DND-41 (cell line): ENCODE measurements around the gene SHH.

Source experiments
- ATAC-seq: fragments of 200-7000 bp; cut with Tn5 transposase; 3 replicates; pipeline ENCODE4 v1.9.1; 2021; ENCODE audit warnings: low read depth; ENCODE audit not compliant: insufficient read depth
- DNase-seq: peaks from one replicate; pipeline ENCODE4 v3.0.0-alpha.2; 2020
- H2AFZ ChIP-seq: 2 replicates; pipeline ENCODE4 v1.6.0; 2012; ENCODE audit warnings: low read depth, low read length
- H3K27ac ChIP-seq: 2 replicates; pipeline ENCODE4 v1.5.1; 2012; ENCODE audit warnings: low read length, inconsistent platforms
- H3K27me3 ChIP-seq: fragments of 200-600 bp; sonication (generic); 2 replicates; pipeline ENCODE4 v1.6.0; 2012; ENCODE audit warnings: low read length, mild to moderate bottlenecking, inconsistent platforms; ENCODE audit not compliant: insufficient read depth, poor library complexity
- H3K36me3 ChIP-seq: 2 replicates; pipeline ENCODE4 v1.5.1; 2012; ENCODE audit warnings: low read length, inconsistent platforms; ENCODE audit not compliant: insufficient read depth
- H3K4me1 ChIP-seq: 2 replicates; pipeline ENCODE4 v1.5.1; 2012; ENCODE audit warnings: mild to moderate bottlenecking, low read length; ENCODE audit not compliant: insufficient read depth
- H3K4me2 ChIP-seq: 2 replicates; pipeline ENCODE4 v1.6.0; 2012; ENCODE audit warnings: mild to moderate bottlenecking, moderate library complexity, low read length, inconsistent platforms; ENCODE audit not compliant: insufficient read depth
- H3K4me3 ChIP-seq, 2 experiments: fragments of 200-600 bp in 1 of 2; shearing (Covaris generic) in 1 of 2; 2 replicates each; pipeline ENCODE4 v1.5.1; 2012 to 2016; ENCODE audit warnings: inconsistent platforms in 2 of 2, low read length in 2 of 2, mild to moderate bottlenecking in 2 of 2, low read depth in 1 of 2, moderate library complexity in 1 of 2
- H3K79me2 ChIP-seq: 2 replicates; pipeline ENCODE4 v1.6.0; 2012; ENCODE audit warnings: low read length, inconsistent platforms; ENCODE audit not compliant: insufficient read depth
- H3K9ac ChIP-seq: 2 replicates; pipeline ENCODE4 v1.6.0; 2012; ENCODE audit warnings: low read depth, mild to moderate bottlenecking, inconsistent platforms, low read length, moderate library complexity
- H3K9me3 ChIP-seq: 2 replicates; pipeline ENCODE4 v1.5.1; 2012; ENCODE audit warnings: low read length, moderate library complexity, mild to moderate bottlenecking, inconsistent platforms; ENCODE audit not compliant: insufficient read depth, severe bottlenecking
- H4K20me1 ChIP-seq: 2 replicates; pipeline ENCODE4 v1.6.0; 2012; ENCODE audit warnings: low read length; ENCODE audit not compliant: insufficient read depth
- CTCF ChIP-seq: IDR thresholded peaks from 2 replicates; pipeline ENCODE4 v1.5.1; 2012; ENCODE audit warnings: borderline replicate concordance, low read length, moderate library complexity, mild to moderate bottlenecking; ENCODE audit not compliant: poor library complexity, severe bottlenecking; ENCODE audit errors: extremely low read depth
- EZH2 ChIP-seq: IDR thresholded peaks from 3 replicates; pipeline ENCODE4 v1.6.1; 2012; ENCODE audit warnings: borderline replicate concordance, low read depth, mild to moderate bottlenecking, moderate library complexity, low read length, inconsistent platforms; ENCODE audit not compliant: severe bottlenecking

The SHH gene

DNA sequence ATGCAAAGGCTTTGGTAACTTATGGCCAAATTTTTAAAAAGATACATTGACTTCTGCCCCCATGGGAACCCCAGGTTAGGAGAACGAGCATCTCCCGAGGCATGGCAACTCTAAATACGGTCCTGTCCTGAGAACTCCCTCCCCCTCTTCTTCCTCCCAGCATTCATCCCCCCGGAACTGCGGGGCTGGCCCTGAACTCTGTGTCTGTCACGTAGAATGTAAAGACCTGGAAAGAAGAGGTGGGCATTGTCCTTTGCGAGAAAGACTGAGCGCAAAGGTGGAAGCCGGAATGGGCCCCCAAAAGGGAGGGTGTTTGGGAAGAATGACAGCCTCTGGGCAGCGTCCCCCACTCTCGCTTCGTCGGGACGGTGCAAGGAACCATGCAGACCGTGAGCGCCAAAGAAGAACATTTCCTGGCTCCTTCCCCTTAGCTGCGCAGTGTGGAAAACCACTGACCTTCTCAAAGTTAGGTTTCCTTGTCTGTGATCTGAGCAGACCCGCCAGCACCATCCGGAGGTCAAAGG is 21.0 kb downstream of the SHH start:
- ATAC-seq (no peak), DNase-seq (no peak)
- TF ChIP-seq CTCF (peak; percentile 13), EZH2 (no peak)

DNA sequence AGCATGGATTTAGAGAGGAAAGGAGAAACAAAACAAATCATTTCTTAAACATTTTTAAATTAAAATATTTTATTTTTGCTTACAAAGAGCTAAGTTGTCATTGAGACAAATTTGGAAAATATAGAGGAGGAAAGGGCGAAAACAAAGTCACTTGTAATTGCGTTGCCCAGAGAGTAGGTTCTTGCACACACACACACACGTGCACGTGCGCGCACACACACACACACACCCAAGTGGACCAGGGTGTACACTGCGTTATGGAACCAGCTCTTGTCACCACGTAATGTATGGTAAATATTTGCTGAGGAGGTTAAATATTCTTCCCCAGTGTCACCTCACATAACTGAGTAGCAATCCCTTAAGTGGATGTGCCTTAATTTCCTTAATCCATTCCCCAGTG is 21.6 kb downstream of the SHH start:
- Histone ChIP-seq H2AFZ (no peak overlapping the region), H3K4me2 (no peak overlapping the region), H3K36me3 (no peaks in the 10 kb centered on the region), H3K9ac (no peak overlapping the region), H3K4me3 (no peak overlapping the region), H3K79me2 (no peaks in the 10 kb centered on the region), H3K27me3 (no peaks in the 10 kb centered on the region), H3K27ac (no peak overlapping the region), H3K4me1 (no peaks in the 10 kb centered on the region), H3K9me3 (no peaks in the 10 kb centered on the region), H4K20me1 (peaks cover 2% of the 10 kb centered on the region; the same call in 1 of the 2 replicates)
- DNase-seq (no peak), ATAC-seq (no peak)
- no peak for TF ChIP-seq EZH2

More for the DNA sequence above, 21.0 kb downstream of the SHH start:
- Histone ChIP-seq H3K4me3 (no peak overlapping the region), H3K27me3 (no peaks in the 10 kb centered on the region), H3K36me3 (no peaks in the 10 kb centered on the region), H3K9me3 (no peaks in the 10 kb centered on the region), H4K20me1 (peaks cover 2% of the 10 kb centered on the region; the same call in 1 of the 2 replicates), H3K9ac (no peak overlapping the region), H3K4me2 (no peak overlapping the region), H3K4me1 (no peaks in the 10 kb centered on the region), H3K79me2 (no peaks in the 10 kb centered on the region), H2AFZ (no peak overlapping the region), H3K27ac (no peak overlapping the region)

DNA sequence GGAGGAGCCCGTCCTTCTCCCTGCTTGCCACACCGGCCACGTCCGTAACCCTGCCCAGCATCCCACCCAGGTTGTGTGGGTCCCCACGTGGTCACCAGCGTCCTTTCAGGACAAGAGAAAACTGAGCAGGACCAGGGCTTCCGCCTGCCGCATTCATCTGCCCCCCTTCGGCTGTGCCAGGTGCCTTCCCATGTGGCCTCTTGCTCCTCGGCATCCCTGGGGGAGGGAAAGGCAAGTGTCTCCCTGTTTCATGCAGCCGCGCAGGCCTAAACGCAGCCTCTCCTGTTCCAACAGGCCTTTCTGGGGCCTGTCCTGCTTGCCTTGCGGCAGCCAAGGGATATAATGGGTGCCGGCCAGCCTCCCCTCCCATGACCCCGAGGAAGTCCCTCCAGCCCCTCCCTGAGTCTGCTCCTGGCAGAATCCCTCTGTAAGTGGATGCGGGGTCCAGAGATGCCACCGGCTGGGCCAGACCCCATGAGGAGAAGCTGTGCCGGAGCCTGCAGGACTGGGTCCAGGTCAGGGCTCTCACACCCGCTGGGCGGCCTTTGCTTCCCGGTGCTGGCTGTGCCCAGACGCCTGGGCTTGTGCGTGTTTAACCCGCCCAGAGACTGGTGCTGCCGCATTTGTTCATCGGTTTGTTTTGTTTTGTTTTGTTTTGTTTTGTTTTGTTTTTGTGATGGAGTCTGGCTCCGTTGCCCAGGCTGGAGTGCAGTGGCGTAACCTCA is 23.1 kb downstream of the SHH start:
- DNase-seq (no peak), ATAC-seq (peak; percentile 27)
- peaks cover 2% of the 10 kb centered on the region; the same call in 1 of the 2 replicates for H3K36me3 ChIP-seq
- no peak overlapping the region for H3K4me3 ChIP-seq
- H3K9ac ChIP-seq, result no peak overlapping the region
- no peak for TF ChIP-seq CTCF
- no peak for TF ChIP-seq EZH2
- H3K27ac ChIP-seq, result no peak overlapping the region
- no peak overlapping the region for H3K4me2 ChIP-seq
- no peaks in the 10 kb centered on the region for H3K79me2 ChIP-seq
- H3K4me1 ChIP-seq, result no peaks in the 10 kb centered on the region
- H3K9me3 ChIP-seq, result no peaks in the 10 kb centered on the region
- no peaks in the 10 kb centered on the region for H4K20me1 ChIP-seq
- H3K27me3 ChIP-seq, result no peaks in the 10 kb centered on the region
- no peak overlapping the region for H2AFZ ChIP-seq

GRCh38 chr7:155788616-155789000 is 23.7 kb downstream of the SHH start:
- H3K4me2 ChIP-seq, result no peak overlapping the region
- no peak overlapping the region for H3K9ac ChIP-seq
- H3K27me3 ChIP-seq, result no peaks in the 10 kb centered on the region
- H3K27ac ChIP-seq, result no peak overlapping the region
- peaks cover 7% of the 10 kb centered on the region for H3K36me3 ChIP-seq
- H3K9me3 ChIP-seq, result no peaks in the 10 kb centered on the region
- no peak for TF ChIP-seq EZH2
- no peak for TF ChIP-seq CTCF
- H2AFZ ChIP-seq, result no peak overlapping the region
- no peak for DNase-seq
- peak; percentile 17; the same call in 1 of the 3 replicates for ATAC-seq
- H3K4me3 ChIP-seq, result no peak overlapping the region
- no peaks in the 10 kb centered on the region for H4K20me1 ChIP-seq
- no peaks in the 10 kb centered on the region for H3K4me1 ChIP-seq
- H3K79me2 ChIP-seq, result no peaks in the 10 kb centered on the region
